Loucy (cell line): ENCODE results near the gene BANP.

Experiments
- CTCF ChIP-seq: fragments of 200-600 bp; sonication (generic); conservative IDR thresholded peaks from 2 replicates; pipeline ENCODE4 v1.5.1; 2014; ENCODE audit warnings: mild to moderate bottlenecking, antibody characterized with exemption, low read length
- EZH2phosphoT487 ChIP-seq: fragments of 200-600 bp; IDR thresholded peaks from 2 replicates; pipeline ENCODE4 v1.6.1; 2018; ENCODE audit warnings: antibody characterized with exemption, mild to moderate bottlenecking, moderate library complexity, borderline replicate concordance

- TF ChIP-seq CTCF, result no peak
- TF ChIP-seq EZH2phosphoT487, result no peak
These were observed 15.5 kb downstream of the BANP start for GRCh38 chr16:87966685-87967185.
